Measurements from ENCODE around the gene BACE1-AS. TPM values are rescaled to one million over a fixed set of nuclear protein-coding genes. Genes with fewer than 3 reads are reported as not detected.
"Not testable (repeated sequence)": the region's sequence is repeated elsewhere in the genome, so short reads cannot be mapped to it uniquely, and the experiment has no call there.

The BACE1-AS gene
- total and polyA plus RNA-seq, 2 experiments from 2014 or later, result 10.6 to 19.6 TPM

DNA sequence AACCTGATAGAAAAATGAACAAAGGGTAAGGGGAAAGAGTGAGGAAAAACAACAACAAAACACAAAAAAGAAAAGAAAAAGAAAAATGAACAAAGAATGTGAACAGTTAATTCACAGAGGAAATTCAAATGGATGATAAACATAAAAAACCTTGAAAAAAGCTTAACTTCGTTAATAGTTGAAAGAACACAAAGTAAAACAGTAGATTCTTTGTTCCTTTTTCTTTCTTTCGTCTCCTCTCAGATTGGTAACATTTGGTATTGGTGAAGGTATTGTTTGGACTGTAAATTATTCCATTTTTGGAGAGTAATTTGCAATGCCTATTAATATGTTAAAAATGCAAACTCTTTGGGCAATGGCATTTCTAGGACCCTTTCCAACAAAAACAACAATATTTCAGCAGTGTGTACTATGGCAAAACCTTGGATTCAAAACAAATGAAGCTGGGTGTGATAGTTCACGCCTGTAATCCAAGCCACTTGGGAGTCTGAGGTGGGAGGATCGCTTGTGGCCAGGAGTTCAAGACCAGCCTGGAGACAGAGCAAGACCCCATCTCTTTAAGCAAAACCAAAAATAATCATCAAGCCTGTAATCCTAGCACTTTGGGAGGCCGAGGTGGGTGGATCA, 28.2 kb downstream of the BACE1-AS start:
- TF ChIP-seq JUNB (IDR thresholded peaks at IDR 0.05; ENCODE audit: unreplicated experiment) (no peak), NANOG (IDR thresholded peaks at IDR 0.05; ENCODE audit: borderline replicate concordance) (no peak), CREB1 (CRISPR knock-in tag; IDR thresholded peaks at IDR 0.05; ENCODE audit: low read depth) (no peak), ZNF331 (CRISPR knock-in tag; IDR thresholded peaks at IDR 0.05; ENCODE audit: low read depth) (no peak), POLR2AphosphoS5 (IDR thresholded peaks at IDR 0.05; ENCODE audit: low read depth) (no peak), ZNF114 (CRISPR knock-in tag; IDR thresholded peaks at IDR 0.05) (no peak), EZH2 (IDR thresholded peaks at IDR 0.05; ENCODE audit: low read depth, unreplicated experiment) (no peak)
- TF ChIP-seq, protein P1, sequence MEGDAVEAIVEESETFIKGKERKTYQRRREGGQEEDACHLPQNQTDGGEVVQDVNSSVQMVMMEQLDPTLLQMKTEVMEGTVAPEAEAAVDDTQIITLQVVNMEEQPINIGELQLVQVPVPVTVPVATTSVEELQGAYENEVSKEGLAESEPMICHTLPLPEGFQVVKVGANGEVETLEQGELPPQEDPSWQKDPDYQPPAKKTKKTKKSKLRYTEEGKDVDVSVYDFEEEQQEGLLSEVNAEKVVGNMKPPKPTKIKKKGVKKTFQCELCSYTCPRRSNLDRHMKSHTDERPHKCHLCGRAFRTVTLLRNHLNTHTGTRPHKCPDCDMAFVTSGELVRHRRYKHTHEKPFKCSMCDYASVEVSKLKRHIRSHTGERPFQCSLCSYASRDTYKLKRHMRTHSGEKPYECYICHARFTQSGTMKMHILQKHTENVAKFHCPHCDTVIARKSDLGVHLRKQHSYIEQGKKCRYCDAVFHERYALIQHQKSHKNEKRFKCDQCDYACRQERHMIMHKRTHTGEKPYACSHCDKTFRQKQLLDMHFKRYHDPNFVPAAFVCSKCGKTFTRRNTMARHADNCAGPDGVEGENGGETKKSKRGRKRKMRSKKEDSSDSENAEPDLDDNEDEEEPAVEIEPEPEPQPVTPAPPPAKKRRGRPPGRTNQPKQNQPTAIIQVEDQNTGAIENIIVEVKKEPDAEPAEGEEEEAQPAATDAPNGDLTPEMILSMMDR (conservative IDR thresholded peaks at IDR 0.05; ENCODE audit: low read depth in 2 of 2), result no peak
- Histone ChIP-seq H3K4me3 (no peak overlapping the region), H3F3A (replicated peaks; ENCODE audit: low read depth) (no peaks in the 10 kb centered on the region), H3K4me1 (ENCODE audit: insufficient read depth) (peaks cover 10% of the 10 kb centered on the region; the same call in 1 of the 2 replicates), H3K4me2 (no peak overlapping the region), H3K79me2 (replicated peaks; ENCODE audit: insufficient read depth) (no peaks in the 10 kb centered on the region), H3K36me3 (ENCODE audit: insufficient read depth) (no peaks in the 10 kb centered on the region), H2AFZ (no peak overlapping the region), H3K9me2 (ENCODE audit: insufficient read depth) (no peaks in the 10 kb centered on the region), H3K27me3 (ENCODE audit: insufficient read depth) (no peaks in the 10 kb centered on the region), H4K20me1 (replicated peaks; ENCODE audit: insufficient read depth) (no peaks in the 10 kb centered on the region), H3K27ac (ENCODE audit: low read depth) (peak overlapping the region; percentile 26; the same call in 1 of the 2 replicates)
- no peak for ATAC-seq
- H3K4me3 Mint-ChIP-seq, result no peak overlapping the region
- H3K27ac Mint-ChIP-seq, result no peak overlapping the region
- DNase-seq (ENCODE audit: low spot score), result no peak
- peaks cover 12% of the 10 kb centered on the region; the same call in 2 of the 3 replicates for H3K4me1 Mint-ChIP-seq
- H3K27me3 Mint-ChIP-seq (ENCODE audit: insufficient read depth, low read depth, poor library complexity), result peaks cover 14% of the 10 kb centered on the region
- no peaks in the 10 kb centered on the region for H3K36me3 Mint-ChIP-seq (ENCODE audit: low read depth)
- no peaks in the 10 kb centered on the region for H3K9me3 Mint-ChIP-seq

DNA sequence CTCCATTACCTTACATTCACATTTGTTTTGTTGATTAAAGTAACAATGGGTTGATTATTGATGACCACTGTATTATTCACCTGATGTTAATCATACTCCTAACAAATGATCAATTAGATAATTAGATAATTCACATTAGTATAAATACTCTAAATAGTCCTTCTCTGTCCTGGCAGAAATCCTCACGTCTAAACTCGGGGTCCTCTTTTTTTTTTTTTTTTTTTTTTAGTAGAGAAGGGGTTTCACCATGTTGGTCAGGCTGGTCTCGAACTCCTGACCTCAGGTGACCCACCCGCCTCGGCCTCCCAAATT, 36.1 kb downstream of the BACE1-AS start:
- not testable (repeated sequence) for H3K36me3 ChIP-seq (ENCODE audit: insufficient read depth); H3K36me3 Mint-ChIP-seq (ENCODE audit: low read depth); H2AFZ ChIP-seq; H3K27me3 Mint-ChIP-seq (ENCODE audit: insufficient read depth, low read depth, poor library complexity); H4K20me1 ChIP-seq (replicated peaks; ENCODE audit: insufficient read depth); H3K4me1 Mint-ChIP-seq; H3F3A ChIP-seq (replicated peaks; ENCODE audit: low read depth); ATAC-seq; H3K79me2 ChIP-seq (replicated peaks; ENCODE audit: insufficient read depth); H3K4me1 ChIP-seq (ENCODE audit: insufficient read depth); DNase-seq (ENCODE audit: low spot score); H3K27me3 ChIP-seq (ENCODE audit: insufficient read depth); H3K27ac Mint-ChIP-seq; H3K4me2 ChIP-seq; H3K9me2 ChIP-seq (ENCODE audit: insufficient read depth); H3K9me3 Mint-ChIP-seq; H3K4me3 Mint-ChIP-seq; H3K27ac ChIP-seq (ENCODE audit: low read depth)
- peak overlapping the region; percentile 65; the same call in 1 of the 2 replicates for H3K4me3 ChIP-seq
